GM19395 (cell line): ENCODE results near the gene AGMO.

Experiments used
- ATAC-seq: cut with Tn5 transposase; IDR thresholded peaks from one replicate; pipeline ENCODE4 v1.9.1; 2021; ENCODE audit warnings: mild to moderate bottlenecking, moderate library complexity; ENCODE audit not compliant: unreplicated experiment

The AGMO gene

GRCh38 chr7:15504351-15504750, 57.5 kb downstream of the AGMO start:
- ATAC-seq: no peak

- ATAC-seq: no peak
Measured at GRCh38 chr7:15503603-15504290, 58.1 kb downstream of the AGMO start.

GRCh38 chr7:15498465-15498864, 63.4 kb downstream of the AGMO start:
- no peak for ATAC-seq

GRCh38 chr7:15495170-15495569, 66.6 kb downstream of the AGMO start:
- ATAC-seq: no peak

- ATAC-seq: no peak
Measured at GRCh38 chr7:15494711-15495110, 67.1 kb downstream of the AGMO start.

GRCh38 chr7:15491361-15491760, 70.5 kb downstream of the AGMO start:
- ATAC-seq: no peak

- ATAC-seq: no peak
Measured at GRCh38 chr7:15490291-15490690, 71.5 kb downstream of the AGMO start.

GRCh38 chr7:15489861-15490260, 72.0 kb downstream of the AGMO start:
- no peak for ATAC-seq

- ATAC-seq: no peak
Measured at GRCh38 chr7:15489383-15489782, 72.4 kb downstream of the AGMO start.

GRCh38 chr7:15488401-15488800, 73.4 kb downstream of the AGMO start:
- ATAC-seq: no peak

- ATAC-seq: no peak
Measured at GRCh38 chr7:15487896-15488295, 73.9 kb downstream of the AGMO start.

GRCh38 chr7:15485998-15486397, 75.8 kb downstream of the AGMO start:
- no peak for ATAC-seq

- no peak for ATAC-seq
Measured at GRCh38 chr7:15485431-15485830, 76.4 kb downstream of the AGMO start.

- ATAC-seq: no peak
Measured at GRCh38 chr7:15481132-15481531, 80.7 kb downstream of the AGMO start.

- ATAC-seq: no peak
Measured at GRCh38 chr7:15478401-15478800, 83.4 kb downstream of the AGMO start.

GRCh38 chr7:15476531-15476918, 85.3 kb downstream of the AGMO start:
- ATAC-seq: no peak

- ATAC-seq: no peak
Measured at GRCh38 chr7:15475808-15476530, 85.8 kb downstream of the AGMO start.

- ATAC-seq: no peak
Measured at GRCh38 chr7:15471669-15471950, 90.2 kb downstream of the AGMO start.

- ATAC-seq: no peak
Measured at GRCh38 chr7:15470825-15471668, 90.8 kb downstream of the AGMO start.

GRCh38 chr7:15464667-15465121, 97.1 kb downstream of the AGMO start:
- ATAC-seq: no peak

- no peak for ATAC-seq
Measured at GRCh38 chr7:15463801-15464666, 97.8 kb downstream of the AGMO start.
